GM18498 (cell line): ENCODE data around the gene TLE1.
"Not testable (repeated sequence)": the region's sequence is repeated elsewhere in the genome, so short reads cannot be mapped to it uniquely, and the experiment has no call there.

Experiments
- ATAC-seq: cut with Tn5 transposase; IDR thresholded peaks from one replicate; pipeline ENCODE4 v1.9.1; 2021; ENCODE audit warnings: mild to moderate bottlenecking, moderate library complexity; ENCODE audit not compliant: unreplicated experiment

Gene TLE1

DNA sequence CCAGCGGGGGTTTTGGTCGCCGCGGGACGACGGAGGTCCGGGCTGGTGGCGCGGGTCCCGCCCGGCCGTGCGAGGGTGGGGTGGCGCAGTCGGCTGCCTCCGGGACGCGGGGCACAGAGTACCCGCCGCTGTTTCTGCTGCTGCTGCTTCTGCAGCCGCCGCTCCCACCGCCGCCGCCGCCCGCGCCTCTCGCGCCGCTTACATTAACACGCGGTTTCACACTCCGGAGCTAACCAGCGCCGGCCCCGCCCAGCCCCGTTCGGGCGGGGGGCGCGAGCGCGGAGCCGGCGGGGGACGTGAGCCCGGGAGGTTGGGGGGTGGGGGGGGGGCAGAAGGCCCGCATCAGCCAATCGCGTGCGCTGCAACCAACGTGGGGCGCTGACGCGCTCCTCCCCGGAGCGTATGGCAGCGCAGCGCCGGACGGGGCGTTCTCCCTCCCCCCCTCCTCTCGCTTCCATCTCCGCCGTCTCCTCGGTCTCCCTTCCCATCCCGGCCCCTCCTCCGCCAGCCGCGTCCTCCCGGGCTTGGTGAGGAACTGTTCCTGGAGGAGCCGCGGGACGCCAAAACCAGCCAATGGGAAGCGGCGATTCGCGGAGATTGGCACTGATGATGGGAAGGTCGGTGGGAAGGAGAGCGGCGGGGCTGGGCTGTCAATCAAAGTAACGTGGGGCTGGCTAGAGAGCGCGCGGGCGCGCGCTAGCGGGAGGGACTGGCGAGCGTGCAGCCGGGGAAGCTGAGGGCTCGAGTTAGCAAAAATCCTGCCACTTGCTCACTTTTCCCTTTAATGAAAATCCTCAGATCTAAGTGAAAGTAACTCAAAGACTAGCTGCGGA, at the start of gene TLE1:
Gene TLE1 (minus strand): TSS at position 205 of the 833 bp plus-strand sequence. CDS start 1,307 bp downstream, outside the sequence.
- peak; percentile 85 for ATAC-seq

- no peak for ATAC-seq
Measured at GRCh38 chr9:81737871-81738507, 48.6 kb upstream of the TLE1 start.

GRCh38 chr9:81730498-81730897, 41.2 kb upstream of the TLE1 start:
- ATAC-seq: not testable (repeated sequence)

DNA sequence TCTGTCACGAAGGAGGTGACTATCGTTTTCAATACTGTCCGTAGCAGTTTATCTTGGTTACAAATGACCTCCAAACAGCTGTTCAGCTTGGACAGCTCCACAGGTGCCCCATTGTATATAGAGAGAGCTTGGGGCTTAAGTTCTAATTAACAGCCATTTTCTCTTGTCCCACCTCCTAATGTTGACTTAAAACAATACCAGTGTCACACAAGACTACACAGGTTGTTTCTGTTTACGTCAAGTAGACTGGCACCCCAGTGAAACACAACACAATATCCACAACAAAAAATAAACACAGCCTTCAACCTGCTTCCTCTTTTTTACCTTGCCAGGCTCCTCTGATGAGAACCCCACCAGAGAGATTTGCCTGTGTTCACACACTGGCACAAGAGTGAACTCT, 39.8 kb upstream of the TLE1 start:
- ATAC-seq: peak; percentile 75

GRCh38 chr9:81724242-81724889, 35.0 kb upstream of the TLE1 start:
- ATAC-seq: no peak

DNA sequence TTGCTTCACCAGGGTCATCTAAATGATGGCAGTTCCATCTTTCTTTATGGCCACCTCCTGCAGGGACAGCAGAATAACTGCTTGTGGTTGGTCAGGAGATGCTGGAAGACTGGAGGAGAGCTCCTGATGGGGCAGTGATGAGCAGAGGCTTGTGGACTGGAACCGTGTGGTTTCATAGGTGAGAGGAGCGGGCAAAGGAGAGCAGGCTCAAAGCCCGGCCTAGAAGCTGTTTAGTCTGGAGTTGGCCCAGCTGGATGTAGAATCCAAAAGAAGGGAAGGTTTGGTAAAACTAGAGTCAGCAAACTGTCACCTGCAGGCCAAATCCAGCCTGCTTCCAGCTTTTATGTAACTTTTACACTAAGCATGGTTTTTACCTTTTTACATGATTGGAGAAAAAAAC, 32.9 kb upstream of the TLE1 start:
- no peak for ATAC-seq

DNA sequence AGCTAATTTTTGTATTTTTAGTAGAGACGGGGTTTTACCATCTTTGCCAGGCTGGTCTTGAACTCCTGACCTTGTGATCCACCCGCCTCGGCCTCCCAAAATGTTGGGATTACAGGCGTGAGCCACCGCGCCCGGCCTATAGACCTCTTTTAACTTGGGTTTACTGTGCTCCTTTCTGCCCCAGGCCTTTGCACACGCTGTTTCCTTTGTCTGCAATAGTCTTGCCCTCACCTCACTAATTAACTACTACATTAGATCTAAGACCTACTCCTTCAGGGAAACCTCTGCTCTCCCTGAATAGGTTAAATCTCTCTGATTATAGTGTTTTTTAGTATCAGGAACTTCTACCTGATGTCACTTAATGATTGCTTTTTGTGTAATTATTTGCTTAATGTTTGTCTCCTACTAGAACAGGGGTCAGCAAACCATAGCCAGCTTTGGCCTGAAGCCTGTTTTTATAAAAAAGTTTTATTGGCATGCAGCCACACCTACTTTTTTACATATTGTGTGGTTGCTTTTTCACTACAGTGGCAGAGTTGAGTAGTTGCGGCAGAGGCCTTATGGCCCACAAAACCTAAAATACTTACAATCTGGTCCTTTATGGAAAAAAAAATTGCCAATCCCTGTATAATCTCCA, 31.2 kb upstream of the TLE1 start:
- ATAC-seq: no peak

DNA sequence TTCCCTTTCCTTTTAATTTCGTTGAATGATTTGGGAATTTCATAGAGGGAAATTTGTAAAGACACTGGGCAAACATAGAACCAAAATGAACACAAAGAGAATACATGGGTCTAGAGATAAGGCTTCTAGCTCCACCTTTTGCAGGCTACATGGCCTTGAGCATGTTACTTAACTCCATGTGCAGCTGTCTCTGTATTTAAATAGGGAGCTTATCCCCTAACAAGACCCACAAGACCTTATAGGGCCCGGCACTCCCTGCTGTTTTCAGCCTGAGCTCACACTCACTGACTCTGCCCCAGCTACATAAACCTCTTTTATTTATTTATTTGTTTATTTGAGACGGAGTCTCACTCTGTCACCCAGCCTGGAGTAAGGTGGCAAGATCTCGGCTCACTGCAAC, 30.6 kb upstream of the TLE1 start:
- ATAC-seq: no peak

- ATAC-seq: no peak
Measured at GRCh38 chr9:81718244-81718643, 28.9 kb upstream of the TLE1 start.

GRCh38 chr9:81717747-81718077, 28.4 kb upstream of the TLE1 start:
- no peak for ATAC-seq

GRCh38 chr9:81717061-81717746, 27.9 kb upstream of the TLE1 start:
- ATAC-seq: no peak

GRCh38 chr9:81716409-81716808, 27.1 kb upstream of the TLE1 start:
- ATAC-seq: no peak

- ATAC-seq: no peak
Measured at GRCh38 chr9:81705578-81705977, 16.2 kb upstream of the TLE1 start.

GRCh38 chr9:81694541-81694940, 5.2 kb upstream of the TLE1 start:
- no peak for ATAC-seq

GRCh38 chr9:81693671-81694378, 4.5 kb upstream of the TLE1 start:
- no peak for ATAC-seq

GRCh38 chr9:81690251-81690851, 1.0 kb upstream of the TLE1 start:
- no peak for ATAC-seq

GRCh38 chr9:81689093-81689342, 329 bp downstream of the TLE1 start:
- ATAC-seq: not testable (repeated sequence)

GRCh38 chr9:81688262-81689092, 870 bp downstream of the TLE1 start:
- ATAC-seq: peak; percentile 14

DNA sequence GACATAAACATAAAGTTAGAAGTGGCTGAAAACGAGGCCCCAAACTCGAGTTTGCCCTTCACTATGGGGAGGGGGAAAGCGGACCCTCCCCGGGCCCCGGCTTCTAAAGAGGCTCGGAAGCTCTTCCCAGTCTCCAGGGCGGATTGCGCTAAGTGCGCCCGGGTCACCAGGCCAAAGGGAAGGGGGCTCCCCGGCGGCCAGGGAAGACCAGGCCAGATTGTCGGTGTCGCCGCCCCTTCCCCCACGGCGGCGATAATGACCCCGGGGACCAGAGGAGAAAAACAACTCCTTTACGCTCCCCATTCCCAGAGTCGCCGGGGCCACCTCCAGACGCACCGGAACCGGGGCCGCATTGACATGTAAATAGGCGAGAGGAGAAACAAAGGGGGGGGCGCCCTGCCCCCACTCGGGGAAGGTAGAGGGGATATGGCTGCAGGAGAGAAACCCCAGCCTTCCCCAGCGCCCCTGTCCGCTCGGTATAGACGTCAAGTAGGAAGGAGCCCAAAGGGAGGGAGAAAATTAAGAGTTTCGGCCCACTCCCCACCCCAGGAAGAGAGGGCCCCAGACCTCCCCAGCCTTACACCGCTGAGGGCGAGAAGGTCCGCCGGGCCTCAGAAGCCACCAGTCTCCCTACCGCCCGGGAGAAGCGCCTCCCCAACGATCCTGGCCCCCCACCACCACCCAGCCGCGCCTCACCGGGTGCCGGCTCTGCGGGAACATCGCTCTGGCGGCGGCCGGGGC, 1.7 kb downstream of the TLE1 start:
- ATAC-seq: no peak
